AG08395 (cell line): ENCODE data around the gene USF2.

ENCODE experiments used
- DNase-seq: peaks from one replicate; pipeline ENCODE4 v3.0.0; 2012; ENCODE audit warnings: mixed read lengths, low spot score

The USF2 gene

DNA sequence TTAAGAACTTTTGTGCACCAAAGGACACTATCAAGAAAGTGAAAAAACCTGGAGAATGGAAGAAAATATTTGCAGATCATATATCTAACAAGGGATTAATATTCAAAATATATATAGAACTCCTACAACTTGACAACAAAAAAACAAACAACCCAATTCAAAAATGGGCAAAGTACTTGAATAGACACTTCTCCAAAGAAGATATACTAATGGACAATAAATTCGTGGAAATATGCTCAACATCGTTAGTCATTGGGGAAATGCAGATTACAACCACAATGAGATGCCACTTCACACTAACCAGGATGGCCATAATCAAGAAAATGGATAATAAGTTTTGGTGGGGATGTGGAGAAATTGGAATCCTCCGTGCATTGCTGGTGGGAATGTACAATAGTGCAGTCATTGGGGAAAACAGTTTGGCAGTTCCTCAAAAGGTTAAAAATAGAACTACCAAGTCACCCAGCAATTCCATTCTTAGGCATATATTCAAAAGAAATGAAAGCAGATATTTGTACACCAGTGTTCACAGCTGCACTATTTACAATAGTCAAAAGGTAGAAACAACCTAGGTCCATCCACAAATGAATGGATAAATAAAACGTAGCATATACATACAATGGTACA lies 22.2 kb upstream of the USF2 start:
- no peak for DNase-seq

DNA sequence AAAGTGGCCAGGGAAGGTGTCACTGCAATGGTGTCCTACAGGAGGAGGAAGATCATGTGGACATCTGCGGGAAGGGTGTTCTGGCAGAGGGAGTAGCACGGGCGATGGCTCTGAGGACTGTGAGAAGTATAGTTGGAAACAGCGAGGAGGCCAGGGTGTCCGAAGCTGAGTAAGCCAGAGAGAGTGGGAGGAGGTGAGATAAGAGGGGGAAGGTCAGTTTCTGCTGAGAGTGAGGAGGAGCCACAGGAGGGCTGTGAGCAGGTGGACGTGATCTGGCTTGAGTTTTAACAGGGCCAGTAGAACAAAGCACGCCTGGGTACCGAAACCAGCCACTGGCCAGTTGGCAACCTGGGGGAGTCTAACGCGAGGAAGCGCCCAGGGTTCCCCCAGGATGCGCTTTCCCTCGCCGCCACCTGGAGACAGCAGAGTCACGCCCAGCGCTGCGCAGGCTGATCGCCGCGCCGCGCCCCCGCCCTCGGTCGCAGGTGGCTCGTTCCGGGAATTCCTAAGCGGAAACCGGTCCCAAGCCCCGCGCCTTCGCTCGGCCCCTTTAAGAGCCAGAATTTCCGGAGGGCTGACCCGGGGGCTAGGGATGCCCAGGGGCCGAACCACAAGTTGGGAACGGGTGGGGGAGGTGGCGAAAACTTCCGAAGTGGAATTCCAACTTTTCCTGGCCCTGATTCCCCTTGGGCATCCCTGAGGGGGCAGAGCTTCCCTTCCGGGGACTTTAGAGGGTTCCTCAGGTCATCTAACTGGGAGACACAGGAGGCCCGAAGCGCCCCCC lies 21.0 kb upstream of the USF2 start:
- no peak for DNase-seq

DNA sequence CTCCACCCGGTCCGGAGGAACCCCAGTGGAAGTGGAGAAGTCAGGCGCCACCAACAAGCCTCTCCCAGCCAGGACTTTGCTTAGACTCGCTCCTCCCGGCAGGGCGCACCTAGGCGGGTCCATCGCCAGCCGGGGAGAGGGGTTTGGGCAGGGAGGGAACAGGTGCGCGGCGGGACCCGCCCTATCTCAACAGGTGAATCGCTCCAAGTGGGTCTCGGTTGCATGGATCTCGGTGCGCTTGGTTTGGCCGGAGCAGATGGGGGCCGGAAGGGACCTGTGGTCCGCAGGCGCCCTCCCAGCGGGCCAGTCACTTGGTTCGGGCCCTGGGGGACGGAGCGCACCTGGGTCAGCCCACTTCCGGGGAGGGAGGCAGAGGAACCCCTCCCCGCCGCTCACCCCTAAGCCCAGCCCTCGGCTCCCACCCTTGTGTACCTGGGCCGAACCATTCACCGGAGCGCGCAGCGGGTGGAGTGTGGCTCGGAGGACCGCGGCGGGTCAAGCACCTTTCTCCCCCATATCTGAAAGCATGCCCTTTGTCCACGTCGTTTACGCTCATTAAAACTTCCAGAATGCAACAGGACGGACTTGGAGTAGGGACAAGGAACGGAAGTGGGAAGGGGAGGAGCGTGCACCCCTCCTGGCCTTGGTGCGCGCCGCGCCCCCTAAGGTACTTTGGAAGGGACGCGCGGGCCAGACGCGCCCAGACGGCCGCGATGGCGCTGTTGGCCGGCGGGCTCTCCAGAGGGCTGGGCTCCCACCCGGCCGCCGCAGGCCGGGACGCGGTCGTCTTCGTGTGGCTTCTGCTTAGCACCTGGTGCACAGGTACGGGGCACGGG lies 20.2 kb upstream of the USF2 start, which contains the start of gene LSR:
TSS of gene LSR (plus strand) at position 693 of the 836 bp plus-strand sequence. CDS start at position 714, 21 bp downstream.
- DNase-seq = no peak

DNA sequence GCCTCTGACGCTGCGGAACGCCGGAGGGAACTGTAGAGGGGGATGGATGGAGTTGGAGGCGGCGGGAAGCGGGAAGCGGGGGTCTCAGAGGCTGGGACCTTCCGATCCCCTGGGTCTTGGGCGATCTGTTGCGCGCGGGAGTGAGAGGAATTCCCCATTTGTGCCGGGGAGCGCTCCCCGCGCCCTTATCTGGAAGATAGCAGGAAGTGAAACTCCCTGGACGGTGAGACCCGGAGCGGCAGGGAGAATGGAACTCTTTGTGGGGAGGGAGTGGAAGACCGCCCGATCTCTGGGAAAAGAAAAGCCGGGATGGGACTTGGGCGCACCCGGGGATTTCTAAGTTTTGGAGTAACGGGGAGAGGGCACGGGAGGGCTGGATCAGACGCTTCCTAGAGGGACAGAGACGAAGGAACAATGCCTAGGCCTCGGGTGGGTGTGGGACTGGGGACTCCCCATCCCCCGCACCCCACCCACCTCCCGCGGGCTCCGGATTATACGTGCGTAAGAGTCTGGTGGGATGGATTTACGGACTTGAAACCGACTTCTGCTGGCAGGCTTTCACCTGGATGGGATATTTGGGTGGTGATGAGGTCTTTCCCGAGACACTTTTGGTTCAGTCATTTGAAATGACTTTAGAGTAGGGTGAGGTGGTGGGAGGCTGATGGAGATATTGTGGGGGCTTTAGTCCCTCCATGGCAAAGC lies 19.5 kb upstream of the USF2 start:
- no peak for DNase-seq

DNA sequence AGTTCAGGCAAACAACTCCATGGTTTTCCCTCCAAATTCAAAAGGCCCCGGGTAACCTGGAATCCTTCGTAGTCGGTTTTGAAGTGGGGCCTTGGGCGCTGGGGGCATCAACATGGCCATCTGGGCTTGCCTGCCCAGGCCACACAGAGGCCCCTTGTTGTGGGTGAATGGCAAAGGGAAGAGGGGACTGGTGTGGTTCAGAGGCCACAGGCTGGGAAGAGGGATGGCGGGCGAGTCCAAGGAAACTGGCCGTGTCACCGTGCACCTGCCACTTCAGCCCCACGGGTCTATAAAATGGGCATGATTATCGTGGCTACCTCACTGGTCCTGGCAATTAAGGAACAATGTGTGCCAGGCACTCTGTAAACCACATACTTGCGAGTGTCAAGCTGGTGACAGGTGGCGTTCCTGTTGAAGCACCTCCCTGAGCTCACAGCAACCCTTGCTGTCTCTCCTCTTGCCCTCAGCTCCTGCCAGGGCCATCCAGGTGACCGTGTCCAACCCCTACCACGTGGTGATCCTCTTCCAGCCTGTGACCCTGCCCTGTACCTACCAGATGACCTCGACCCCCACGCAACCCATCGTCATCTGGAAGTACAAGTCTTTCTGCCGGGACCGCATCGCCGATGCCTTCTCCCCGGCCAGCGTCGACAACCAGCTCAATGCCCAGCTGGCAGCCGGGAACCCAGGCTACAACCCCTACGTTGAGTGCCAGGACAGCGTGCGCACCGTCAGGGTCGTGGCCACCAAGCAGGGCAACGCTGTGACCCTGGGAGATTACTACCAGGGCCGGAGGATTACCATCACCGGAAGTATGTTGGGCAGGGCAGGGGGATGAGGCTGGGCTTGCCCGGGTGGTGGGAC lies 18.7 kb upstream of the USF2 start:
- no peak for DNase-seq

DNA sequence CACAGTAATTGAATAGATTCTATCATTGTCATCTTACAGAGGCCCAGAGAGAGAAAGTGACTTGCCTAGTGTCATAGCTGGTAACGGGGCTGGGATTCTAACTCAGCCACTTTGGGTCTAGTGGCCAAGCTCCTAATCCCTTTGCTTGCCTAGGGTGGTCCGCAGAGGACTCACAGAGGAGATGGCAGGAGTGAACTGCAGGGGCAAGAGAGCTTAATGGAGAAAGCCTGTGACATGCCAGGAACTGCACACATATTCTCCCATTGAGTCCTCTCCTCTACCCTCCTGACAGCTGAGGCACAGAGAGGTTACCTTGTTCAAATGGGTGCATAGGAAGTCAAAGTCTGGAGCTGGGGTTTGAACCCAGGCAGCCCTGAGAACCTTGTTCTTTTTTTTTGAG lies 17.3 kb upstream of the USF2 start:
- no peak for DNase-seq

DNA sequence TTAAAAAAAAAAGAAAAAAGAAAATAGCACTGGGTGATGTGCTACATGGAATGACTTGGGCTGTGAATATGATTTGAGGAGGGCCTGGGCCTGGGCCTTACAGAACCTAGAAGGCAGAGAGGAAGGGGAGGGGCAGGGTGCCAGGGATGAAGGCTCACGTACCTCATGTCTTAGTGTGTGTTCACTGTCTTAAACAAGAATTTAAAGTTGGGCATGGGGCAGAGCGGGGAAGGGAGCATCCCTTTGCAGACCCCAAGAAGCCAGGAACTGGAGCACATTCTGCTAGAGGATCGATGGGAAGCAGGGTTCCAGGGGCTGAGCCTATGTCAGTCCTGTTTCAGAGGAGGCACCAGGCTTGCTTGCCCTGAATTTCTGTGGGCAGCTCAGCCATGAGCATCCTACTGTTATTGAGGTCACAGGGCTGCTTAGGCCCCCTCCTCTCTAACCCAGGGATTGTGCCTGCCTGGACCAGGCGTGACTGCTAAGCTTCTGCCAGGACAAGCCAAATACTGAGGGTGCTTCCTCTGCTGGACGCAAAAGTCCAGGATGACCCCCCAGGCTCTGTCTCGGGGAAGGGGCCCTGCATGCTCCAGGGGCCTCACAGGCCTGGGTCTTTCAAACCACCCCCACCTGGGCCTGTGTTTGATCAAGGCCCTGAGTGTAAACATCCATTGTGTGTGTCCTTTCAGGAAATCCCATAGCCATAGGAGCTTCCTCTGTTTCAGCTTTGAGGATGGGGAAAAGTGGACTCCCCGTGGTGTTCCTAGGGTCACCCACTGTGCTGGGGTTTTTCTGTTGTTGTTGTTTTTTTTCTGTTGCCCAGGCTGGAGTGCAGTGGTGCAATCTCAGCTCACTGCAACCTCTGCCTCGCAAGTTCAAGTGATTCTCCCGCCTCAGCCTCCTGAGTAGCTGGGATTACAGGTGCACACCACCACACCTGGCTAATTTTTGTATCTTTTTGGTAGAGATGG lies 15.2 kb upstream of the USF2 start:
- DNase-seq = no peak

DNA sequence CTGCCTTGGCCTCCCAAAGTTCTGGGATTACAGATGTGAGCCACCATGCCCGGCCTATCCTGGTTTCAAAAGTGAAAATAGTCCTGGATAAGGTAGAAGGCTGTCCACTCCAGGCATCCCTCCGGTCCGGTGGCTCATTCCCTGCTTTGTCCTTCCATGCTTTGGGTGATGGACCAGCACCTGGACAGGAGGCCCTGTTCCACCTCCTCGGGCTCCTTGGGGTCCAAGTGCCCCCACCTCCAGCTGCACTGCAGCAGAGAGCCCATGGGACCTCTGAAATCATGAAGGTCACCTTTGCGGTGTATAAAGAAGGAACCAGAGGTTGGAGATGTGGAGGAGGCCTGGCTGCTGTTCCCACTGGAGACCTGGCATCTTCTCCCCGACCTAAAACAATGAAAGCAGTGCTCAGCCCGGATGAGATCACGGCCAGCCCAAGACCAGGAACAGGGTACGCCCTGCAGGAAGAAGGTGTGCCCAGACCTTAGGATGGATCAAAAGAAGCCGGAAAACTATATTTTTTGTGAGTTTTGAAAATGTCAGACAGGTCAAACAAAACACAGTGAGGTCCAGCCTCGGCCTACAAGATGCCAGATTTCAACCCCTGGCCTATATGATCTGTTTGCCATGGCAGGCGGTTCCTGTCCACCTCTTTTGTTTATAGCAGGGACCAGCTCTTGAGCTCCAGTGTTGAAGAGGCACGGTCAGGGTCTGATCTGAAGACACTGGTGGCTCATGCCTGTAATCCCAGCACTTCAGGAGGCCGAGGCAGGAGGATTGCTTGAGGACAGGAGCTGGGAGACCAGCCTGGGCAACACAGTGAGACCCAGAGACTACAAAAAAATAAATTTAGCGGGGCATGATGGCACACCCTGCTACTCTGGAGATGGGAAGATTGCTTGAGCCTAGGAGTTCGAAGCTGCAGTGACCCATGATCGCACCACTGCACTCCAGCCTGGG lies 14.1 kb upstream of the USF2 start:
- no peak for DNase-seq

DNA sequence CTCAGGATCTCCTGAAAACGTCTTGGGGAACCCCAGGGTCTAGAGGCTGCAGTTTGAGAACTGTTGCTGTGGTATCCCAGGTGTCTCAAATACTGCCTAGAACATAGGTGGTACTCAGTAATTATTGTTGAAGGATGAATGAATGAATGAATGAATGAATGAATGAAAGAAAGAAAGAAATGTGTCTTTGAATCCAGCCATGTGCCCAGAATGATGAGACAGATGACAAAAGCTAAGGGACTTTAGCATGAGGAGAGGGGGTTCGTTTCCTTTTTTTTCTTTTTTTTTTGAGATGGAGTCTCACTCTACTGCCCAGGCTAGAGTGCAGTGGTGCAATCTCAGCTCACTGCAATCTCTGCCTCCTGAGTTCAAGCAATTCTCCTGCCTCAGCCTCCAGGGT lies 12.2 kb upstream of the USF2 start:
- no peak for DNase-seq

DNA sequence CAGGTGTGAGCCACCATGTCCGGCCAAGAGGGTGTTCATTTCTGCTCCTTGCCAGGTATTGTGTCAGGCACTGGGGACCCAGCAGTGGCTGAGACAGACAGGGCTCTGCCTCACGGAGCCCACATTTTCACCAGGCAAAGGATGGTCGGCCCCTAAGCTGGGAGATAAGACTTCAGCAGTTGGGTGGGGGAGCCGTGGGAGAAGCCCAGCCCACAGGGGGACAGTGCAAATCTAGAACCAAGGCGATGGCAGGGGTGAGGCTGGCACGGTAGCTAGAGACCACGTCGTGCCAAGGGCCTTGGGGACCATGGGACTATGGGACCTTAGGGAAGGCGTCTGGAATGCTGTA lies 11.7 kb upstream of the USF2 start:
- no peak for DNase-seq

DNA sequence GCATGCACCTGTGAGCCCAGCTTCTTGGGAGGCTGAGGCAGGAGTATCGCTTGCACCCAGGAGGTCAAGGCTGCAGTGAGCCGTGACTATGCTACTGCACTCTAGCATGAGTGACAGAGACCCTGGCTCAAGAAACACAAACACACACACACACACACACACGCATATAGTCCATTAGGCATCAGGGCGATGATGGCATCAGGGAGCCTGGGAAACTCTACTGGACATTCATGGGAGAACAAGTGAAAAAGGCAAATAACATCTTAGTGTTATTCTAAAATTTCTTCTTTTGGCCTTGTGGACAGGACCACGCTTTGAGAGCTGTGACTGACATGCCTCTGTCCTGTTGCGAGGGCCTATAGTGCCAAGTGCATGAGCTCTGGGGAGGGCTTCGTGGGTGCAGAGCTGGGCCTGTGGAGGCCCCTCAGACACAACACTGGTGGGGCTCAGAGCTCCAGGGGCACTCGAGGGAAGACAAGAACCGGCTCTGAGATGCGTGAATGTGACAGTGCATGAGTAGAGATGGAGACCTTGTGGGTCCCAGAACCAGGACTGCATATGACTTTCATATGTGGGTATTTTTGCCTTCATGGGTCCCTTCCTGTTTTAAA lies 8.0 kb upstream of the USF2 start:
- no peak for DNase-seq

DNA sequence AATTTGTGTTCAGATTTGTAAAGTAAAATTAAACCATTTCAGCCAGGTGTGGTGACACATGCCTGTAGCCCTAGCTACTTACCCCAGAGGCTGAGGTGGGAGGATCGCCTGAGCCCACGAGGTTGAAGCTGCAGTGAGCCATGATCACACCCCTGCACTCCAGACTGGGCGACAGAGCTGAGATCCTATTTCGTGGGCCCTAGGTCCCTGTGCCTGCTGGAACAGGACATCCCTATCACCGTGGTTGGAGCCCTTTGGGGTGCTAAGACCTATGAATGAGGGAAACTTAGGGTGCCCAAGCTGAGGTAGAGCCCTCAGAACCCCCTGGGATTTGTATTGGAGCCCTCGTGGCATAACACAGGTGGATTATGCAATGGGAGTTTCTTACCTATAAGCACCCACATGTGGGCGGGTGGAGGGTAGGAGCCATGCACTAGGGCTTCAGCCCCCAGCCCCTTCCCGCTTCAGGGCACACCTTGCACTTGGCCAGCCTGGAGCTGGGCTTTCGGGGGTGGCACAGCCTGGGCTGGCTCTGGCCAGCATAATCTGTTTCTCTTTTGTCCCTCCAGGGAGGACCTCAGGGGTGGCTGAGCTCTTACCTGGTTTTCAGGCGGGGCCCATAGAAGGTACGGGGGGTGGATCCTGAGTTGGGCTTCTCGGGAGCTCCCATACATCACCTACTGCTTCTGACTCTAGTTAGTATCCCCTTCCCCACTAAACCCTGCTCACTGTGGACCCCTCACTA lies 7.2 kb upstream of the USF2 start:
- DNase-seq = no peak

DNA sequence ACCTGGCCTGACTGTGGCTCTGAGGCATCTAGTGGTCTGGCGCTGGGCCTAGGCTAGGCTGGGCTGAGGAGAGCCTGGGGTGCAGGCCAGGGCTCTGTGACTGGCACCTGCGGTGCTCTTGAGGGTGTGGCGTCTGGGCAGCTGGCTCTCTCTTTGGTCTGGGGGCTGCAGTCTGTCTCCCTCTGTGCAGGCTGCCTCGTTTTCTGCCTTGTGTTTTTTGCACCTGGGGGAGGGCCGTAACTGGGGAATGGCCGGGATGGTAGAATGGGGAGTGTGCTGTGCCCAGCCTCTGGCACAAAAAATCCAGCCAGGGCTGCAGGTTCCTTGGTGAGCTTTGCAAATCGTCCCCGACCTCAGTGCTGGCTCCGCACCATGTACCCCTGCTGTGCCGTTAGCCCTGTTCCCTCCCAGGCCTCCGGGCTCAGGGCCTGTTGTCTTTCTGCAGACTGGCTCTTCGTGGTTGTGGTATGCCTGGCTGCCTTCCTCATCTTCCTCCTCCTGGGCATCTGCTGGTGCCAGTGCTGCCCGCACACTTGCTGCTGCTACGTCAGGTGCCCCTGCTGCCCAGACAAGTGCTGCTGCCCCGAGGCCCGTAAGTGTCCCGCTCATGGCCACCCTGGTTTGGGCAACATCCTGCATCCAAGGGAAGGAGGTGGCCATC lies 6.5 kb upstream of the USF2 start:
- no peak for DNase-seq

DNA sequence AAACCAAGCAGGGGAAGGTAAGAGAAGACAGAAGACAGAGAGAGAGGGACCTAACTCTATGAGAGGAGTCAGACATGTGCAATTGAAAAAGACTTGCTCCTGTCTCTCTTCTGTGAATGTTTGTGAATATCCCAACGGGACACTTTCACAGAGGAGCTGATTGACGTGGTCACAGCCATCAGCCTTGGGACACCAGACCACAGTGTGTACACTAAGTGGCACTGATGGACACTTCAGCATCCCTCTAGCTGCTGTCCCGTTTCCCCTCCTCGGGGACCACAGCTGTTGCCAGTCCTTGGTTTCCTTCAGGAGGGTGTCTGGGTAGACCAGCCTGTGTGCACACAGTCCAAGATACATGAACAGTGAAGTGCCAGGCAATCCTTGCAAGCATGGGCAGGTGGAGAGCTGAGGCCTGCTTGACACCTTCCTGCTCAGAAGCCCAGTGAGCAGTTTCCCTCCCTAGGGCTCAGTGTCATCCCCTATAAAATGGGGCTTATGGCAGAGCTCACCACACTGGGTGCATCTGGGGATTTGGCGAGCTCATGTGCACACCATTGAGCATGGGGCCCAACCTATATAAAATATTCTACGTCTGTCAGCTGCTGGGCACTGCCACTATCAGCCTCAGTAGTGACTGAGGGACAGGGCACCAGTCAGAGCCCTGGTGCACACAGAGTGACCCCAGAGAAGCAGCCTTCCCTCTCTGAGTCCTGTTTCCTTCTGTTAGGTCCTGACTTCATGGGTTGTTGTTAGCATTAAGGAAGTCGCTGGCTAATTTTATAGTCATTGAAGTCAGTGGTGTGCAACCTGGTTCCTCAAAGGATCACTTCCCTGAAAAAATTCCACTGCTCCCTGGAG lies 4.3 kb upstream of the USF2 start:
- DNase-seq = no peak

DNA sequence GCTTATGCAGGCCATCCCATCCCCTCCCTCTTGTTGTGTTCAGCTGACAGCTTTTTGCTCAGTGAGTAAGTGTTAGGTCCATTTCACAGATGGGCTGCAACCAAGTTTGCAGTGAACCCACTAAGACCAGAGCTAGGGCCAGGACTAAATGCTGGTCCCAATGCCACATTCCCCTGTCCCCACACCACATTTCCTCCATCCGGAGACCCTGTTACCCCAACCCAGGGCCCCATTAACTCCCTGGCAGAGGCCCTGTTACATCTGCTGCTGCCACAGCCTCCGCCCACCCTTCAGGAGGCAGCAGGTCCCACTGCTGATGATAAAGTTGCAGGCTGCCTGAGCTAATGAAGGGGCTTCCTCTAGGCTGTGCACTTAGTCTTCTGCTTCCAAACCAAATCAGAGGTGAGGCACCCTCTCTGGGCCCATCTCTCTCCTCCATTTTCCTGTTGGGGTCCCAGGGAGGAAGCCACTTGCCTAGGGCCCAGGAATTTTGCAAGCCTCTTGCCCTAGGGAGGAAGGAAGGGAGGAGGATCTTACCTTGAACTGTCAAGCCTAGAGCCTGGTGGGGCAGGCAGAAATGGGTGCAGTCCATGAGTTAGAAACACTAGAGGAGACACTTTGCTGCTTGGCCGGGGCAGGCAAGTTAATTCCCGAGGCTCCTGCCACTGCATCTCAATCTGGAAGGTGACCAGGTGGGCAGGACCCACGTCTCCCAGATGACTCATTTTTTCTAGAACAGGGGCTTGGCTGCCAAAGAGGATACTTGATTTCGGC lies 3.4 kb upstream of the USF2 start:
- no peak for DNase-seq
